Liver (tissue), 3 donors: ENCODE measurements around the gene DSPP.

Experiments used
- CTCF ChIP-seq: fragments of 150-350 bp; IDR thresholded peaks from 2 replicates; pipeline ENCODE4 v1.5.1; 2017; ENCODE audit warnings: improper control_type of control experiment, low read depth, low read length; ENCODE audit not compliant: missing input control
- GABPA ChIP-seq, 2 donors: IDR thresholded peaks in 1 of 2; conservative IDR thresholded peaks in 1 of 2; 2 replicates each; pipeline ENCODE4 v1.6.1; 2016; ENCODE audit warnings: antibody characterized with exemption in 2 of 2, mild to moderate bottlenecking in 1 of 2, moderate library complexity in 1 of 2
- HNF4A ChIP-seq, 2 donors: conservative IDR thresholded peaks; 2 replicates each; pipeline ENCODE4 v1.6.1; 2016; ENCODE audit warnings: antibody characterized with exemption in 2 of 2, mild to moderate bottlenecking in 2 of 2
- donor health status: healthy.
- donor health status: healthy.

- no peak for TF ChIP-seq CTCF
- no peak for TF ChIP-seq GABPA (IDR thresholded peaks at IDR 0.05 in 1 of 2, conservative IDR thresholded peaks at IDR 0.05 in 1 of 2)
- no peak for TF ChIP-seq HNF4A (conservative IDR thresholded peaks at IDR 0.05)
Observed at GRCh38 chr4:87608229-87608628, at the start of gene DSPP.
